ENCODE data around the gene CXCL14.

DNA sequence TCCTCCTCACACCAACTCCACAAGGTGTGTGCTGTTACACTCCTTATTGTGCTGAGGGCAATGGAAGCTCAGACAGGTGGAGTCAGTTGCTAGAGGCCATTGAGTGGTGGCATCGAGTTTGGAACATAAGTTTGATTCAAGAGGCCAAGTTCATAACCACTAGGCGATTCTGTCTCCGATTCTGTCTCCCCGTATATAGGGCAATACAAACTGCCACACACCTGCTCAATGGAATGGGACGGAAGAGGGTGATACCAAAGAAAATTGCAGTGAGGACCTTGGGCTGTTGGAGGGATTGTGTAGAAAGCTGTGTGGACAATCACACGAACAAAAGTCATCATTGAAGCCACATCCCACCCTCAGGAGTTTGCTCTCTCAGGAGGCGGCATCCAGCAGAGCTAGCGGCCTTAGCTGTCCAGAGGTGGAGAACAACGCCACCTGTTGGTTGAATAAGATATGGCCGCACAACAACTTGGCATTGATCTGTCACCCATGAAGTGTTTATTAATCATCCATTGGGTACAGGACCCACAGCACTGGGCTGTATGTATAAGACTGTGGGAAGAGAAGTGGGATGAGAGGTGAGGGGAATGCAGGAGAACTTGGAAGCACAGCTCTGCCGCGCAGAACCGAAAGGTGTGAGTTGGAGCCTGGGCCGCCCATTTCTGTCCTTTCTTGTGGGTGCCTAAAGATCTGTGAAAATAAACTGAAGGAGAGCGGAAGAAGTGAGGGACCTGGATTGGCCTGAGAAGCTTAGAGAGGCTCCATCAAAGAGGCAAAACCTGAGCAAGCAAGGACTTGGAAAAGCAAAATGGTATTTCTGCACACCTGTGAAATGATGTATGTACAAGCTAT lies 27.0 kb downstream of the CXCL14 start:
- TF ChIP-seq, protein P1, sequence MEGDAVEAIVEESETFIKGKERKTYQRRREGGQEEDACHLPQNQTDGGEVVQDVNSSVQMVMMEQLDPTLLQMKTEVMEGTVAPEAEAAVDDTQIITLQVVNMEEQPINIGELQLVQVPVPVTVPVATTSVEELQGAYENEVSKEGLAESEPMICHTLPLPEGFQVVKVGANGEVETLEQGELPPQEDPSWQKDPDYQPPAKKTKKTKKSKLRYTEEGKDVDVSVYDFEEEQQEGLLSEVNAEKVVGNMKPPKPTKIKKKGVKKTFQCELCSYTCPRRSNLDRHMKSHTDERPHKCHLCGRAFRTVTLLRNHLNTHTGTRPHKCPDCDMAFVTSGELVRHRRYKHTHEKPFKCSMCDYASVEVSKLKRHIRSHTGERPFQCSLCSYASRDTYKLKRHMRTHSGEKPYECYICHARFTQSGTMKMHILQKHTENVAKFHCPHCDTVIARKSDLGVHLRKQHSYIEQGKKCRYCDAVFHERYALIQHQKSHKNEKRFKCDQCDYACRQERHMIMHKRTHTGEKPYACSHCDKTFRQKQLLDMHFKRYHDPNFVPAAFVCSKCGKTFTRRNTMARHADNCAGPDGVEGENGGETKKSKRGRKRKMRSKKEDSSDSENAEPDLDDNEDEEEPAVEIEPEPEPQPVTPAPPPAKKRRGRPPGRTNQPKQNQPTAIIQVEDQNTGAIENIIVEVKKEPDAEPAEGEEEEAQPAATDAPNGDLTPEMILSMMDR (IDR thresholded peaks at IDR 0.05; ENCODE audit: low read length), result peak; percentile 89
- TF ChIP-seq EZH2 (optimal IDR thresholded peaks at IDR 0.05; ENCODE audit: low read depth, low read length), result no peak
- no peak for TF ChIP-seq EZH2phosphoT487 (IDR thresholded peaks at IDR 0.05; ENCODE audit: low read length)

All from MM.1S (cell line).